Liver (tissue), 9 donors: ENCODE measurements around the gene CHRM3. TPM values are rescaled to one million over a fixed set of nuclear protein-coding genes. Genes with fewer than 3 reads are reported as not detected.

Experiments used
- DNase-seq: peaks from one replicate; pipeline ENCODE4 v3.0.0-alpha.2; 2017; ENCODE audit warnings: low spot score
- H3K27ac ChIP-seq, 2 donors: one replicate each; pipeline ENCODE4 v1.7.0; 2013; ENCODE audit warnings: inconsistent platforms in 2 of 2, low read length in 2 of 2, control low read depth in 1 of 2, low read depth in 1 of 2, mild to moderate bottlenecking in 1 of 2
- H3K27me3 ChIP-seq, 4 donors: one replicate each; pipeline versions ENCODE4 v1.6.1 to v1.7.0; 2013; ENCODE audit warnings: low read length in 3 of 4, inconsistent platforms in 1 of 4, mild to moderate bottlenecking in 1 of 4, moderate library complexity in 1 of 4; ENCODE audit not compliant: control insufficient read depth in 4 of 4, insufficient read depth in 4 of 4
- H3K36me3 ChIP-seq, 4 donors: one replicate each; pipeline versions ENCODE4 v1.6.1 to v1.7.0; 2013; ENCODE audit warnings: low read length in 3 of 4, mild to moderate bottlenecking in 3 of 4, low read depth in 1 of 4, moderate library complexity in 1 of 4; ENCODE audit not compliant: control insufficient read depth in 4 of 4, insufficient read depth in 3 of 4
- H3K4me1 ChIP-seq, 4 donors: one replicate each; pipeline versions ENCODE4 v1.6.1 to v1.7.0; 2013; ENCODE audit warnings: low read length in 3 of 4, mild to moderate bottlenecking in 3 of 4, moderate library complexity in 1 of 4; ENCODE audit not compliant: control insufficient read depth in 4 of 4, insufficient read depth in 4 of 4
- H3K4me3 ChIP-seq, 3 donors: one replicate each; pipeline versions ENCODE4 v1.6.1 to v1.7.0; 2013; ENCODE audit warnings: low read length in 3 of 3, control low read depth in 1 of 3, low read depth in 1 of 3, mild to moderate bottlenecking in 1 of 3
- H3K9ac ChIP-seq, 2 donors: one replicate each; pipeline ENCODE4 v1.7.0; 2013; ENCODE audit warnings: low read length in 2 of 2, mild to moderate bottlenecking in 2 of 2, moderate library complexity in 2 of 2, control low read depth in 1 of 2, low read depth in 1 of 2
- H3K9me3 ChIP-seq, 4 donors: one replicate each; pipeline versions ENCODE4 v1.6.1 to v1.7.0; 2013; ENCODE audit warnings: low read length in 3 of 4; ENCODE audit not compliant: control insufficient read depth in 4 of 4
- ATF3 ChIP-seq: IDR thresholded peaks from 2 replicates; pipeline ENCODE4 v1.6.1; 2016; ENCODE audit warnings: antibody characterized with exemption
- CTCF ChIP-seq: fragments of 150-350 bp; IDR thresholded peaks from 2 replicates; pipeline ENCODE4 v1.5.1; 2017; ENCODE audit warnings: improper control_type of control experiment, low read depth, low read length; ENCODE audit not compliant: missing input control
- EGR1 ChIP-seq, 2 donors: IDR thresholded peaks; 2 replicates each; pipeline ENCODE4 v1.6.1; 2016 to 2018; ENCODE audit warnings: antibody characterized with exemption in 2 of 2, low read depth in 2 of 2
- FOXA2 ChIP-seq: IDR thresholded peaks from 2 replicates; pipeline ENCODE4 v1.6.1; 2016; ENCODE audit warnings: antibody characterized with exemption
- GABPA ChIP-seq, 2 donors: IDR thresholded peaks in 1 of 2; conservative IDR thresholded peaks in 1 of 2; 2 replicates each; pipeline ENCODE4 v1.6.1; 2016; ENCODE audit warnings: antibody characterized with exemption in 2 of 2, mild to moderate bottlenecking in 1 of 2, moderate library complexity in 1 of 2
- HNF4A ChIP-seq, 2 donors: conservative IDR thresholded peaks; 2 replicates each; pipeline ENCODE4 v1.6.1; 2016; ENCODE audit warnings: antibody characterized with exemption in 2 of 2, mild to moderate bottlenecking in 2 of 2
- HNF4G ChIP-seq: IDR thresholded peaks from 2 replicates; pipeline ENCODE4 v1.6.1; 2016; ENCODE audit warnings: antibody characterized with exemption
- JUND ChIP-seq, 2 donors: IDR thresholded peaks; 2 replicates each; pipeline ENCODE4 v1.6.1; 2016; ENCODE audit warnings: antibody characterized with exemption in 2 of 2
- MAX ChIP-seq: IDR thresholded peaks from 2 replicates; pipeline ENCODE4 v1.6.1; 2016; ENCODE audit warnings: antibody characterized with exemption
- NR2F2 ChIP-seq: IDR thresholded peaks from 2 replicates; pipeline ENCODE4 v1.6.1; 2016; ENCODE audit warnings: antibody characterized with exemption
- RAD21 ChIP-seq, 2 donors: IDR thresholded peaks; 2 replicates each; pipeline ENCODE4 v1.6.1; 2016; ENCODE audit warnings: antibody characterized with exemption in 2 of 2, mild to moderate bottlenecking in 2 of 2
- REST ChIP-seq: IDR thresholded peaks from 2 replicates; pipeline ENCODE4 v1.6.1; 2016; ENCODE audit warnings: antibody characterized with exemption, mild to moderate bottlenecking
- RXRA ChIP-seq, 2 donors: IDR thresholded peaks; 2 replicates each; pipeline ENCODE4 v1.6.1; 2017 to 2018; ENCODE audit warnings: antibody characterized with exemption in 2 of 2, mild to moderate bottlenecking in 1 of 2
- TAF1 ChIP-seq: conservative IDR thresholded peaks from 2 replicates; pipeline ENCODE4 v1.6.1; 2016; ENCODE audit warnings: antibody characterized with exemption, mild to moderate bottlenecking
- YY1 ChIP-seq: IDR thresholded peaks from 2 replicates; pipeline ENCODE4 v1.6.1; 2016; ENCODE audit warnings: antibody characterized with exemption, mild to moderate bottlenecking
- ZBTB33 ChIP-seq: IDR thresholded peaks from 2 replicates; pipeline ENCODE4 v1.6.1; 2016; ENCODE audit warnings: antibody characterized with exemption
- WGBS: extraction: QIAGEN DNeasy Blood & Tissue Kit; methylation state at CpG from one replicate; pipeline ENCODE4 v1.1.7; 2013; 5-methylcytosine and 5-hydroxymethylcytosine counted together
- polyA plus RNA-seq, 2 donors: library from polyadenylated mRNA; stranded (reverse) in 1 of 2; unstranded in 1 of 2; fragments of 200-250 nt in 1 of 2; fragments of >200 nt in 1 of 2; fragmentation: Nextera tagmentation in 1 of 2; extraction: Ambion mirVana in 1 of 2; gene quantifications; one replicate each; pipeline versions ENCODE4 v1.2.1 to v1.2.3, GENCODE V29; 2013 to 2015
- total RNA-seq, 2 donors: library from RNA; depleted of rRNA; stranded (reverse); fragments of >200 nt; gene quantifications; one replicate each; pipeline ENCODE4 v1.2.3, GENCODE V29; 2014
- donor health status: healthy.
- donor health status: healthy.
- donor health status: healthy.
- donor health status: healthy.
- donor health status: healthy.

The CHRM3 gene
- total and polyA plus RNA-seq, 4 donors, result 0.09 to 2.3 (median 0.76) TPM

GRCh38 chr1:239428120-239428710 is 41.8 kb downstream of the CHRM3 start:
- Histone ChIP-seq H3K9me3 (no peaks in the 10 kb centered on the region), H3K4me1 (no peaks in the 10 kb centered on the region), H3K4me3 (no peak overlapping the region), H3K27ac (no peak overlapping the region), H3K36me3 (no peaks in the 10 kb centered on the region), H3K27me3 (peaks cover 0 to 4% (median 0%) of the 10 kb centered on the region in 4 donors), H3K9ac (no peak overlapping the region)
- WGBS, result 69% methylated on average over 4 of the region's 4 CpGs
- DNase-seq, result no peak
- TF ChIP-seq CTCF (no peak), NR2F2 (no peak), HNF4G (no peak), RAD21 (IDR thresholded peaks at IDR 0.05) (no peak), HNF4A (conservative IDR thresholded peaks at IDR 0.05) (no peak), JUND (IDR thresholded peaks at IDR 0.05) (no peak), MAX (no peak), GABPA (IDR thresholded peaks at IDR 0.05 in 1 of 2, conservative IDR thresholded peaks at IDR 0.05 in 1 of 2) (no peak), ZBTB33 (no peak), FOXA2 (no peak), ATF3 (no peak), TAF1 (no peak), RXRA (IDR thresholded peaks at IDR 0.05) (no peak), EGR1 (IDR thresholded peaks at IDR 0.05; ENCODE audit: low read depth in 2 of 2) (no peak), REST (no peak), YY1 (no peak)
